Loucy (cell line): ENCODE data around the gene SERINC1.
A peak's percentile ranks its signal among the peaks of the same experiment; 100 is the strongest.
"Not testable (repeated sequence)": the region's sequence is repeated elsewhere in the genome, so short reads cannot be mapped to it uniquely, and the experiment has no call there.

ENCODE experiments used
- H2AFZ ChIP-seq: fragments of 200-600 bp; sonication (generic); 2 replicates; pipeline ENCODE4 v1.6.0; 2016; ENCODE audit warnings: antibody characterized with exemption, mild to moderate bottlenecking, low read length, moderate library complexity
- H3F3A ChIP-seq: fragments of 200-600 bp; 2 replicates; pipeline ENCODE4 v1.6.0; 2016; ENCODE audit warnings: antibody characterized with exemption, low read depth, mild to moderate bottlenecking
- H3K27me3 ChIP-seq: fragments of 200-600 bp; sonication (generic); 2 replicates; pipeline ENCODE4 v1.6.1; 2014; ENCODE audit warnings: low read length, mild to moderate bottlenecking; ENCODE audit not compliant: insufficient read depth, poor library complexity, severe bottlenecking
- H3K36me3 ChIP-seq: fragments of 200-600 bp; sonication (generic); 2 replicates; pipeline ENCODE4 v1.6.1; 2016; ENCODE audit warnings: low read length; ENCODE audit not compliant: insufficient read depth
- H3K4me1 ChIP-seq: fragments of 200-600 bp; sonication (generic); 2 replicates; pipeline ENCODE4 v1.5.1; 2014; ENCODE audit warnings: low read length, mild to moderate bottlenecking; ENCODE audit not compliant: insufficient read depth, poor library complexity, severe bottlenecking
- H3K4me2 ChIP-seq: fragments of 200-600 bp; sonication (generic); 2 replicates; pipeline ENCODE4 v1.6.0; 2014; ENCODE audit warnings: antibody characterized with exemption, low read length, low read depth, mild to moderate bottlenecking; ENCODE audit not compliant: poor library complexity, severe bottlenecking
- H3K4me3 ChIP-seq: fragments of 200-600 bp; sonication (generic); 2 replicates; pipeline ENCODE4 v1.5.1; 2014; ENCODE audit warnings: low read length, mild to moderate bottlenecking, mixed read lengths; ENCODE audit not compliant: poor library complexity, severe bottlenecking
- H3K79me2 ChIP-seq: fragments of 200-600 bp; sonication (generic); 2 replicates; pipeline ENCODE4 v1.6.1; 2014; ENCODE audit warnings: low read length; ENCODE audit not compliant: insufficient read depth
- H3K9ac ChIP-seq: fragments of 200-600 bp; sonication (generic); 2 replicates; pipeline ENCODE4 v1.6.0; 2014; ENCODE audit warnings: mild to moderate bottlenecking, low read depth, low read length, moderate library complexity; ENCODE audit not compliant: poor library complexity, severe bottlenecking
- H3K9me2 ChIP-seq: fragments of 200-600 bp; sonication (generic); replicated peaks from 2 replicates; pipeline ENCODE4 v1.6.1; 2016; ENCODE audit warnings: low read depth, low read length, mixed read lengths
- H3K9me3 ChIP-seq: fragments of 200-600 bp; sonication (generic); 2 replicates; pipeline ENCODE4 v1.6.1; 2014; ENCODE audit warnings: mild to moderate bottlenecking, antibody characterized with exemption, low read length, low read depth; ENCODE audit not compliant: insufficient read depth
- H4K20me1 ChIP-seq: fragments of 200-600 bp; sonication (generic); 2 replicates; pipeline ENCODE4 v1.6.0; 2014; ENCODE audit warnings: antibody characterized with exemption, low read length, mild to moderate bottlenecking; ENCODE audit not compliant: insufficient read depth, poor library complexity, severe bottlenecking
- EZH2phosphoT487 ChIP-seq: fragments of 200-600 bp; IDR thresholded peaks from 2 replicates; pipeline ENCODE4 v1.6.1; 2018; ENCODE audit warnings: antibody characterized with exemption, mild to moderate bottlenecking, moderate library complexity, borderline replicate concordance
- TF ChIP-seq, protein P1 (sequence below): fragments of 200-600 bp; sonication (generic); conservative IDR thresholded peaks from 2 replicates; pipeline ENCODE4 v1.5.1; 2014; ENCODE audit warnings: mild to moderate bottlenecking, antibody characterized with exemption, low read length

SERINC1 gene

DNA sequence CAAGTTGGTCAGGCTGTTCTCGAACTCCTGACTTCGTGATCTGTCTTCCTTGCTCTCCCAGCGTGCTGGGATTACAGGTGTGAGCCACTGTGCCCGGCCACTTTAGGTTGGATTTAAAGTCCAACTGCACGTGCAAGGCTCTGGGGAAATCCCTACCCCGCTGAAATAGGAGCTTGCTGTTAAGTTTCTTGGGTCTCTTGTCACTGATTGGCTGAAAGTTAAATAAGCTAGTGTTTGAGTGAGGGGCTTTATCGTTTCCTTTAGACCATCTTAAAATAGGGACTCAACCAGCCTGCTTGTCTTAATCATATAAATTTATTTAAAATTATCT lies 11.1 kb upstream of the SERINC1 start:
- no peaks in the 10 kb centered on the region for H3K79me2 ChIP-seq
- no peak overlapping the region for H3K4me2 ChIP-seq
- no peaks in the 10 kb centered on the region for H3K36me3 ChIP-seq
- no peaks in the 10 kb centered on the region for H3K9me3 ChIP-seq
- H3K27me3 ChIP-seq = no peaks in the 10 kb centered on the region
- H2AFZ ChIP-seq = no peak overlapping the region
- no peak overlapping the region for H3K4me3 ChIP-seq
- no peaks in the 10 kb centered on the region for H4K20me1 ChIP-seq
- TF ChIP-seq, protein P1, sequence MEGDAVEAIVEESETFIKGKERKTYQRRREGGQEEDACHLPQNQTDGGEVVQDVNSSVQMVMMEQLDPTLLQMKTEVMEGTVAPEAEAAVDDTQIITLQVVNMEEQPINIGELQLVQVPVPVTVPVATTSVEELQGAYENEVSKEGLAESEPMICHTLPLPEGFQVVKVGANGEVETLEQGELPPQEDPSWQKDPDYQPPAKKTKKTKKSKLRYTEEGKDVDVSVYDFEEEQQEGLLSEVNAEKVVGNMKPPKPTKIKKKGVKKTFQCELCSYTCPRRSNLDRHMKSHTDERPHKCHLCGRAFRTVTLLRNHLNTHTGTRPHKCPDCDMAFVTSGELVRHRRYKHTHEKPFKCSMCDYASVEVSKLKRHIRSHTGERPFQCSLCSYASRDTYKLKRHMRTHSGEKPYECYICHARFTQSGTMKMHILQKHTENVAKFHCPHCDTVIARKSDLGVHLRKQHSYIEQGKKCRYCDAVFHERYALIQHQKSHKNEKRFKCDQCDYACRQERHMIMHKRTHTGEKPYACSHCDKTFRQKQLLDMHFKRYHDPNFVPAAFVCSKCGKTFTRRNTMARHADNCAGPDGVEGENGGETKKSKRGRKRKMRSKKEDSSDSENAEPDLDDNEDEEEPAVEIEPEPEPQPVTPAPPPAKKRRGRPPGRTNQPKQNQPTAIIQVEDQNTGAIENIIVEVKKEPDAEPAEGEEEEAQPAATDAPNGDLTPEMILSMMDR = no peak
- no peak for TF ChIP-seq EZH2phosphoT487
- H3K9me2 ChIP-seq = no peaks in the 10 kb centered on the region
- no peak overlapping the region for H3K9ac ChIP-seq
- no peaks in the 10 kb centered on the region for H3F3A ChIP-seq
- H3K4me1 ChIP-seq = no peaks in the 10 kb centered on the region

DNA sequence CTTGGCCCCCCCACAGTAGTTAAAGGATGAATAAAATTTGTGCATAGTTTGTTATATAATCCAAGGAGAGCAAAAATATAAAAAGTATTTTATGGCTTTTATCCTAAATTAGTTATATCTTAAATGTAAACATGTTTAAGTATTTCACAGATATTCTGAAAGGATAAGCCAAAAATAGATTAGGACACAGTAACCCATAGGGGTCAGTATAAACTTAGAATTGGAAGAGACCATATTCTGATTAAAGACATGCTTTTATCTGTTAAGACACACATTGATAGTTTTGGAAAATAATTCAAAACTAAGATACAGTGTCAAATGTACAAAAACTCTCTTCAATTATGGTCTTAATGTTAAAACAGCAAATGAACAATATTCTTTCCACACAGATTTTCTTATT lies 4.5 kb upstream of the SERINC1 start:
- peaks cover 4% of the 10 kb centered on the region for H4K20me1 ChIP-seq
- no peaks in the 10 kb centered on the region for H3K36me3 ChIP-seq
- no peak overlapping the region for H2AFZ ChIP-seq
- H3K4me3 ChIP-seq = no peak overlapping the region
- peaks cover 6% of the 10 kb centered on the region for H3K4me1 ChIP-seq
- H3K4me2 ChIP-seq = no peak overlapping the region
- no peaks in the 10 kb centered on the region for H3K27me3 ChIP-seq
- no peaks in the 10 kb centered on the region for H3F3A ChIP-seq
- no peak overlapping the region for H3K9ac ChIP-seq
- H3K79me2 ChIP-seq = peaks cover 13% of the 10 kb centered on the region
- no peaks in the 10 kb centered on the region for H3K9me3 ChIP-seq
- TF ChIP-seq, protein P1 = peak; percentile 73
- no peak for TF ChIP-seq EZH2phosphoT487
- H3K9me2 ChIP-seq = no peaks in the 10 kb centered on the region

DNA sequence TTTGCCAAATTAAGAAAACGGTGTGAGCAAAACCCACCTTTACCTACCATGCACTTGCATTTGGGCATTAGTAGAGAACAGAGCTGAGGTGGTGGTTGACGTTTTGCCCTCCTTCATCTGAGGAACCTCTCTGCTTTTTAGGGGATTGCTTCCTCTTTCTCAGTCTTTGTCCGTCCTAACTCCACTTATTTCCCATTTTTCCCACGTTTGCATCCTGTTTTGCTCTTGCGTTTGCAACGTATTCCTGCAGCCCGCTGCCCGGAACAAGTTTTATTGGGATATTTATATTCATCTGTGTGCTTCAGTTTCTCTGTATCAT lies 374 bp upstream of the SERINC1 start:
- Histone ChIP-seq H3K79me2 (peaks cover 54% of the 10 kb centered on the region), H3K4me3 (peak overlapping the region; percentile 77), H4K20me1 (peaks cover 39% of the 10 kb centered on the region), H3K9ac (peak overlapping the region; percentile 78), H3K4me2 (peak overlapping the region; percentile 77), H3K9me3 (no peaks in the 10 kb centered on the region), H2AFZ (peak overlapping the region; percentile 86), H3K9me2 (no peaks in the 10 kb centered on the region), H3F3A (no peaks in the 10 kb centered on the region), H3K36me3 (no peaks in the 10 kb centered on the region), H3K4me1 (peaks cover 28% of the 10 kb centered on the region), H3K27me3 (no peaks in the 10 kb centered on the region)
- no peak for TF ChIP-seq EZH2phosphoT487

DNA sequence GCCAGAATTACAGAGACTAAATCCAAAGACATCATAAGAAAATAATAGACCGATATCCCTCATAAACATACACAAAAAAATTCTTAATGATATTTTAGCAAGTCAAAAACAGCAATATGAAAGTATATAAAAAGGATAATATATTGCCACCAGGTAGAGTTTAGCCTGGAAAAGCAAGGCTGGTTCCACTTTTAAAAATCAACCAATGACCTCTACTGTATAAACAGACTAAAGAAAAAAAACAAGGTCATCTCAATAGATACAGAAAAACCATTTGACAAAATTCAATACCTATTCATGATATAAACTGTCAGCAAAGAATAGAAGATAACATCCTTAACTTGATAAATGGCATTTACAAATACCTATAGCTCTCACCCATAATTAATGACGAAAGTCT lies 9.7 kb downstream of the SERINC1 start:
- H3K4me1 ChIP-seq = peaks cover 30% of the 10 kb centered on the region
- no peak overlapping the region for H3K9ac ChIP-seq
- no peaks in the 10 kb centered on the region for H3K9me3 ChIP-seq
- H3K79me2 ChIP-seq = peaks cover 85% of the 10 kb centered on the region
- peaks cover 13% of the 10 kb centered on the region for H3K36me3 ChIP-seq
- H3K27me3 ChIP-seq = no peaks in the 10 kb centered on the region
- TF ChIP-seq, protein P1 = no peak
- TF ChIP-seq EZH2phosphoT487 = no peak
- peak overlapping the region; percentile 9 for H3K4me3 ChIP-seq
- no peak overlapping the region for H2AFZ ChIP-seq
- peaks cover 95% of the 10 kb centered on the region for H4K20me1 ChIP-seq
- H3F3A ChIP-seq = no peaks in the 10 kb centered on the region
- H3K9me2 ChIP-seq = no peaks in the 10 kb centered on the region
- peak overlapping the region; percentile 21 for H3K4me2 ChIP-seq

DNA sequence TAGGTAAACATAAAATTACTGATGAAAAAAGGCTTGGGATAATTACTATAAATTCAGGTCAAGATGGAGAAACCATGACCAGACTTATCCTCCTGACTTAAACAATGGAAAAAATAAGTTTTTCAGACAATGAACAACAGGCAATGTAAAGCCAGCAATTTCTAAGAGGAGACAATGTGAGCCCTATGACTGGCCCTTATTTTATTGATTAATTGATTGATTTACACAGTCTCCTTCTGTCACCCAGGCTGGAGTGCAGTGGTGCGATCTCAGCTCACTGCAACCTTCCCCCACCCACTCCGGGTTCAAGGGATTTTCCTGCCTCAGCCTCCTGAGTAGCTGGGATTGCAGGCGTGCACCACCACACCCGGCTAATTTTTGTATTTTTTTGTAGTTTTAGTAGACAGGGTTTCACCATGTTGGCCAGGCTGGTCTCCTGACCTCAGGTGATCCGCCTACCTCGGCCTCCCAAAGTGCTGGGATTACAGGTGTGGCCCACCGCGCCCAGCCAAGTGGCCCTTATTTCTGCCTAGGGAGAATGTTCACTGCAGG lies 11.7 kb downstream of the SERINC1 start:
- H3F3A ChIP-seq = not testable (repeated sequence)

More for the DNA sequence above, 11.7 kb downstream of the SERINC1 start:
- H3K4me1 ChIP-seq = peaks cover 20% of the 10 kb centered on the region
- peak overlapping the region; percentile 35 for H3K4me2 ChIP-seq
- H4K20me1 ChIP-seq = peaks cover 81% of the 10 kb centered on the region
- not testable (repeated sequence) for H3K4me3 ChIP-seq, H3K9ac ChIP-seq, H3K9me3 ChIP-seq, H2AFZ ChIP-seq, H3K27me3 ChIP-seq, H3K9me2 ChIP-seq
- H3K36me3 ChIP-seq = peaks cover 29% of the 10 kb centered on the region
- H3K79me2 ChIP-seq = peaks cover 67% of the 10 kb centered on the region
